K562 (cell line): ENCODE data around the gene MLANA.

ENCODE experiments used
- MXI1 ChIP-seq: IDR thresholded peaks from 2 replicates; pipeline ENCODE4 v1.6.1; 2011; ENCODE audit warnings: low read depth, mild to moderate bottlenecking, improper control_type of control experiment, low read length
- MYC ChIP-seq, 2 experiments: fragments of 250-450 bp in 1 of 2; sonication (Bioruptor Pico) in 1 of 2; IDR thresholded peaks; 2 replicates each; pipeline versions ENCODE4 v1.5.1 to v1.6.1; 2012 to 2021; ENCODE audit warnings: low read depth in 2 of 2, borderline replicate concordance in 1 of 2, improper control_type of control experiment in 1 of 2, low read length in 1 of 2, mild to moderate bottlenecking in 1 of 2, moderate library complexity in 1 of 2
- NCOA4 ChIP-seq: fragments of 450-650 bp; IDR thresholded peaks from 2 replicates; pipeline ENCODE4 v1.6.1; 2018; ENCODE audit warnings: mild to moderate bottlenecking; ENCODE audit not compliant: partially characterized antibody
- SOX6 ChIP-seq: fragments of 450-650 bp; IDR thresholded peaks from 2 replicates; pipeline ENCODE4 v1.6.1; 2014; ENCODE audit warnings: mild to moderate bottlenecking
- TF ChIP-seq, protein P1 (sequence below): fragments of 250-450 bp; sonication (Bioruptor Pico); IDR thresholded peaks from 2 replicates; pipeline ENCODE4 v1.8.0; 2021; ENCODE audit warnings: moderate library complexity, mild to moderate bottlenecking, inconsistent platforms

DNA sequence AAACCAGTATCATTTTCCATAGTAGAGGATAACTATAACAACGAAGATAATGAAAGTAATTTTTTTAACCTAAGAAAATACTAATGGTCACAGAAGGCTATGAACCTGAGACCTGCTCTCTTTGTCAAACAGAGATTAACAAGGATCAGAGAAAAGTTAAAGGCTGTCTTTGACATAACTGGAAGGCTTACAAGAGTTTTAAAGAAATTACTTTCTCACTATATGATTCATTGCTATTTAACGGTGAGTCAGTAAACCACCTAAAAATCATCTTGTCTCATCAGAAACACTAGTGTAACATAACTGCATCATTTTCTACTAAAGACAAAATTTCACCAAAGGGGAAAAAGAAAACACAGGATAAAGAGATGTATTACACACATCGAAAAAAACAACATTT is 19.3 kb downstream of the MLANA start:
- TF ChIP-seq NCOA4 = no peak
- no peak for TF ChIP-seq SOX6
- TF ChIP-seq, protein P1, sequence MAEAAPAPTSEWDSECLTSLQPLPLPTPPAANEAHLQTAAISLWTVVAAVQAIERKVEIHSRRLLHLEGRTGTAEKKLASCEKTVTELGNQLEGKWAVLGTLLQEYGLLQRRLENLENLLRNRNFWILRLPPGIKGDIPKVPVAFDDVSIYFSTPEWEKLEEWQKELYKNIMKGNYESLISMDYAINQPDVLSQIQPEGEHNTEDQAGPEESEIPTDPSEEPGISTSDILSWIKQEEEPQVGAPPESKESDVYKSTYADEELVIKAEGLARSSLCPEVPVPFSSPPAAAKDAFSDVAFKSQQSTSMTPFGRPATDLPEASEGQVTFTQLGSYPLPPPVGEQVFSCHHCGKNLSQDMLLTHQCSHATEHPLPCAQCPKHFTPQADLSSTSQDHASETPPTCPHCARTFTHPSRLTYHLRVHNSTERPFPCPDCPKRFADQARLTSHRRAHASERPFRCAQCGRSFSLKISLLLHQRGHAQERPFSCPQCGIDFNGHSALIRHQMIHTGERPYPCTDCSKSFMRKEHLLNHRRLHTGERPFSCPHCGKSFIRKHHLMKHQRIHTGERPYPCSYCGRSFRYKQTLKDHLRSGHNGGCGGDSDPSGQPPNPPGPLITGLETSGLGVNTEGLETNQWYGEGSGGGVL (CRISPR knock-in tag) = no peak
- TF ChIP-seq MYC (IDR thresholded peaks at IDR 0.05; ENCODE audit: low read depth, low read length) = no peak
- TF ChIP-seq MYC (CRISPR knock-in tag; IDR thresholded peaks at IDR 0.05; ENCODE audit: borderline replicate concordance, low read depth) = no peak
- TF ChIP-seq MXI1 = no peak
